Effector memory CD8-positive, alpha-beta T cell (primary cell): ENCODE results near the gene GPC4.

Experiments used
- ATAC-seq: fragments of 150-1000 bp; cut with Tn5 transposase; replicated peaks from 2 replicates; pipeline ENCODE4 v1.10.0; 2021; ENCODE audit warnings: mild to moderate bottlenecking, moderate library complexity
- DNase-seq, 3 experiments: peaks; one replicate each; pipeline ENCODE4 v3.0.0; 2021
- H3K27ac Mint-ChIP-seq, 2 donors: one replicate each; pipeline ENCODE4 v1.8.0; 2022; ENCODE audit warnings: mild to moderate bottlenecking in 2 of 2, mixed read lengths in 2 of 2, moderate library complexity in 2 of 2
- H3K27me3 Mint-ChIP-seq, 2 donors: one replicate each; pipeline ENCODE4 v1.8.0; 2022; ENCODE audit warnings: mixed read lengths in 2 of 2
- H3K36me3 Mint-ChIP-seq: one replicate; pipeline ENCODE4 v1.8.0; 2022; ENCODE audit warnings: mild to moderate bottlenecking, moderate library complexity, mixed read lengths; ENCODE audit not compliant: insufficient read depth
- H3K4me1 Mint-ChIP-seq, 2 donors: one replicate each; pipeline ENCODE4 v1.8.0; 2022; ENCODE audit warnings: low read depth in 2 of 2, mixed read lengths in 2 of 2
- H3K4me3 Mint-ChIP-seq, 2 donors: one replicate each; pipeline ENCODE4 v1.8.0; 2022; ENCODE audit warnings: mild to moderate bottlenecking in 2 of 2, mixed read lengths in 2 of 2, moderate library complexity in 2 of 2
- H3K9me3 Mint-ChIP-seq, 2 donors: one replicate each; pipeline ENCODE4 v1.8.0; 2022; ENCODE audit warnings: mixed read lengths in 2 of 2

GPC4 gene

GRCh38 chrX:133373386-133374079, 41.8 kb downstream of the GPC4 start:
- no peak for ATAC-seq
- H3K27ac Mint-ChIP-seq = no peak overlapping the region
- no peaks in the 10 kb centered on the region for H3K4me1 Mint-ChIP-seq
- no peak overlapping the region for H3K4me3 Mint-ChIP-seq
- H3K36me3 Mint-ChIP-seq = no peaks in the 10 kb centered on the region
- DNase-seq = no peak
- H3K9me3 Mint-ChIP-seq = no peaks in the 10 kb centered on the region
- no peaks in the 10 kb centered on the region for H3K27me3 Mint-ChIP-seq

GRCh38 chrX:133370696-133371275, 44.5 kb downstream of the GPC4 start:
- Mint-ChIP-seq H3K36me3 (no peaks in the 10 kb centered on the region), H3K9me3 (no peaks in the 10 kb centered on the region), H3K4me1 (no peaks in the 10 kb centered on the region), H3K27me3 (no peaks in the 10 kb centered on the region), H3K27ac (no peak overlapping the region), H3K4me3 (no peak overlapping the region)
- ATAC-seq (no peak), DNase-seq (no peak)

GRCh38 chrX:133369065-133369464, 46.2 kb downstream of the GPC4 start:
- Mint-ChIP-seq H3K36me3 (no peaks in the 10 kb centered on the region), H3K4me3 (no peak overlapping the region), H3K4me1 (no peaks in the 10 kb centered on the region), H3K27ac (no peak overlapping the region), H3K27me3 (no peaks in the 10 kb centered on the region), H3K9me3 (no peaks in the 10 kb centered on the region)
- ATAC-seq (no peak), DNase-seq (no peak)

GRCh38 chrX:133366735-133367134, 48.6 kb downstream of the GPC4 start:
- H3K4me3 Mint-ChIP-seq = no peak overlapping the region
- no peak overlapping the region for H3K27ac Mint-ChIP-seq
- DNase-seq = no peak
- no peaks in the 10 kb centered on the region for H3K9me3 Mint-ChIP-seq
- no peaks in the 10 kb centered on the region for H3K36me3 Mint-ChIP-seq
- H3K4me1 Mint-ChIP-seq = no peaks in the 10 kb centered on the region
- no peaks in the 10 kb centered on the region for H3K27me3 Mint-ChIP-seq
- no peak for ATAC-seq

- Mint-ChIP-seq H3K27ac (no peak overlapping the region), H3K36me3 (no peaks in the 10 kb centered on the region), H3K4me3 (no peak overlapping the region), H3K9me3 (no peaks in the 10 kb centered on the region), H3K4me1 (no peaks in the 10 kb centered on the region), H3K27me3 (no peaks in the 10 kb centered on the region)
- DNase-seq (no peak), ATAC-seq (no peak)
Measured at GRCh38 chrX:133365871-133366611, 49.2 kb downstream of the GPC4 start.

GRCh38 chrX:133364865-133365264, 50.4 kb downstream of the GPC4 start:
- H3K4me3 Mint-ChIP-seq = no peak overlapping the region
- H3K36me3 Mint-ChIP-seq = no peaks in the 10 kb centered on the region
- no peaks in the 10 kb centered on the region for H3K27me3 Mint-ChIP-seq

GRCh38 chrX:133364196-133364595, 51.1 kb downstream of the GPC4 start:
- ATAC-seq (no peak), DNase-seq (no peak)
- Mint-ChIP-seq H3K4me1 (no peaks in the 10 kb centered on the region), H3K9me3 (no peaks in the 10 kb centered on the region), H3K36me3 (no peaks in the 10 kb centered on the region), H3K4me3 (no peak overlapping the region), H3K27ac (no peak overlapping the region), H3K27me3 (no peaks in the 10 kb centered on the region)

More at GRCh38 chrX:133364865-133365264, 50.4 kb downstream of the GPC4 start:
- H3K4me1 Mint-ChIP-seq = no peaks in the 10 kb centered on the region
- DNase-seq (no peak), ATAC-seq (no peak)
- no peaks in the 10 kb centered on the region for H3K9me3 Mint-ChIP-seq
- H3K27ac Mint-ChIP-seq = no peak overlapping the region

- ATAC-seq = no peak
- Mint-ChIP-seq H3K4me1 (no peaks in the 10 kb centered on the region), H3K4me3 (no peak overlapping the region), H3K27me3 (no peaks in the 10 kb centered on the region), H3K27ac (no peak overlapping the region), H3K36me3 (no peaks in the 10 kb centered on the region), H3K9me3 (no peaks in the 10 kb centered on the region)
- no peak for DNase-seq
Measured at GRCh38 chrX:133362538-133362937, 52.8 kb downstream of the GPC4 start.

GRCh38 chrX:133359466-133359865, 55.8 kb downstream of the GPC4 start:
- no peak overlapping the region for H3K4me3 Mint-ChIP-seq
- DNase-seq (no peak), ATAC-seq (no peak)
- H3K4me1 Mint-ChIP-seq = no peaks in the 10 kb centered on the region
- H3K9me3 Mint-ChIP-seq = no peaks in the 10 kb centered on the region
- no peaks in the 10 kb centered on the region for H3K36me3 Mint-ChIP-seq
- H3K27ac Mint-ChIP-seq = no peak overlapping the region
- no peaks in the 10 kb centered on the region for H3K27me3 Mint-ChIP-seq

- Mint-ChIP-seq H3K9me3 (no peaks in the 10 kb centered on the region), H3K36me3 (no peaks in the 10 kb centered on the region)
Measured at GRCh38 chrX:133353233-133353632, 62.1 kb downstream of the GPC4 start.

GRCh38 chrX:133350751-133351150, 64.5 kb downstream of the GPC4 start:
- no peak for DNase-seq
- Mint-ChIP-seq H3K27me3 (peaks cover 0 to 5% of the 10 kb centered on the region in 2 donors), H3K4me3 (no peak overlapping the region), H3K36me3 (peaks cover 4% of the 10 kb centered on the region), H3K27ac (no peak overlapping the region), H3K4me1 (no peaks in the 10 kb centered on the region), H3K9me3 (no peaks in the 10 kb centered on the region)
- no peak for ATAC-seq

More at GRCh38 chrX:133353233-133353632, 62.1 kb downstream of the GPC4 start:
- Mint-ChIP-seq H3K27me3 (peaks cover 0 to 5% of the 10 kb centered on the region in 2 donors), H3K4me3 (no peak overlapping the region), H3K27ac (no peak overlapping the region), H3K4me1 (no peaks in the 10 kb centered on the region)
- ATAC-seq (no peak), DNase-seq (no peak)

GRCh38 chrX:133346026-133346425, 69.3 kb downstream of the GPC4 start:
- H3K4me3 Mint-ChIP-seq = no peak overlapping the region
- H3K4me1 Mint-ChIP-seq = no peaks in the 10 kb centered on the region
- H3K27me3 Mint-ChIP-seq = no peaks in the 10 kb centered on the region
- DNase-seq (no peak), ATAC-seq (no peak)
- H3K36me3 Mint-ChIP-seq = peaks cover 4% of the 10 kb centered on the region
- no peaks in the 10 kb centered on the region for H3K9me3 Mint-ChIP-seq
- H3K27ac Mint-ChIP-seq = no peak overlapping the region

- no peak overlapping the region for H3K4me3 Mint-ChIP-seq
- no peak for ATAC-seq
- H3K27me3 Mint-ChIP-seq = no peaks in the 10 kb centered on the region
- DNase-seq = no peak
- no peaks in the 10 kb centered on the region for H3K4me1 Mint-ChIP-seq
- H3K27ac Mint-ChIP-seq = no peak overlapping the region
- no peaks in the 10 kb centered on the region for H3K36me3 Mint-ChIP-seq
- no peaks in the 10 kb centered on the region for H3K9me3 Mint-ChIP-seq
Measured at GRCh38 chrX:133339566-133339965, 75.7 kb downstream of the GPC4 start.

GRCh38 chrX:133337250-133337649, 78.0 kb downstream of the GPC4 start:
- Mint-ChIP-seq H3K27me3 (no peaks in the 10 kb centered on the region), H3K36me3 (no peaks in the 10 kb centered on the region), H3K9me3 (no peaks in the 10 kb centered on the region), H3K27ac (no peak overlapping the region), H3K4me1 (no peaks in the 10 kb centered on the region), H3K4me3 (no peak overlapping the region)
- no peak for ATAC-seq
- no peak for DNase-seq
